IPS-18a (cell line): ENCODE measurements around the gene B3GNT5.
"Not testable (repeated sequence)": the region's sequence is repeated elsewhere in the genome, so short reads cannot be mapped to it uniquely, and the experiment has no call there.

Experiments used
- H3K27ac ChIP-seq: one replicate; pipeline ENCODE4 v1.5.1; 2013; ENCODE audit warnings: low read length
- H3K27me3 ChIP-seq: one replicate; pipeline ENCODE4 v1.6.1; 2013; ENCODE audit warnings: mild to moderate bottlenecking, low read length; ENCODE audit not compliant: control insufficient read depth, insufficient read depth
- H3K36me3 ChIP-seq: one replicate; pipeline ENCODE4 v1.6.1; 2013; ENCODE audit warnings: low read depth, low read length; ENCODE audit not compliant: control insufficient read depth
- H3K4me1 ChIP-seq: one replicate; pipeline ENCODE4 v1.6.1; 2013; ENCODE audit warnings: low read depth, low read length; ENCODE audit not compliant: control insufficient read depth
- H3K4me3 ChIP-seq: one replicate; pipeline ENCODE4 v1.5.1; 2013; ENCODE audit warnings: low read length
- H3K9ac ChIP-seq: one replicate; pipeline ENCODE4 v1.6.1; 2013; ENCODE audit warnings: mild to moderate bottlenecking, low read length, moderate library complexity
- H3K9me3 ChIP-seq: one replicate; pipeline ENCODE4 v1.6.1; 2013; ENCODE audit warnings: low read depth, low read length; ENCODE audit not compliant: control insufficient read depth

B3GNT5 gene

DNA sequence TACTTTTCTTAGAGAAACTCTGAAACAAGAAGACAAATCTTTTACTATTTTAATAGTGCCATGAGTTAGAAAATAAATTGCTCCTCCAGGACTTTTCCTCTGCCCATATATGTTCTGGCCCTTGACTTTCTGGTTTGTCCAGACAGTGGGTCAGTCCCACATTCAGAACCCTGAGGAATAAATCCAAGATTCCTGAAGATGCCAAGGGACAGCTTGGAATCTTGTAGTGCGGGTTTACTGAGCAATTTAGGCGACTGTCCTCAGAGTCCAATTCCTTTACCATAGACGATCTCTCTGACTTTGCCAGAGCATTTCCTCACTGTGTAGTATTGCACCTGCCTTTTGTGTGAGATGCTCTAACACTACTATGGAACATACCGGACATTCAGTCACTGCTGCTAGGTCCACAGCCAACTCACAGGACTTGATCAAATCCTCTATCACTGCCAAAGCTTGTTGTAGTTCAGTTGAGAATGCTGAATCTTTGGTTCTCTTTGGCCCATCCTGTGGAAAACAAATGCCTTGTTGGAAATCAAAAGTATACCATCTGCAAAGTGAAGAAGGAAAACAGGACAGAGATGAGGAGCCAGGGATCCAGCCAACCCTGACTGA, 37.4 kb upstream of the B3GNT5 start:
- Histone ChIP-seq H3K9ac (no peak overlapping the region), H3K27me3 (no peaks in the 10 kb centered on the region), H3K4me3 (no peak overlapping the region), H3K4me1 (no peaks in the 10 kb centered on the region), H3K36me3 (no peaks in the 10 kb centered on the region), H3K27ac (no peak overlapping the region), H3K9me3 (no peaks in the 10 kb centered on the region)

GRCh38 chr3:183217548-183218332, 35.3 kb upstream of the B3GNT5 start:
- Histone ChIP-seq H3K4me1 (no peaks in the 10 kb centered on the region), H3K36me3 (no peaks in the 10 kb centered on the region), H3K9ac (no peak overlapping the region), H3K4me3 (no peak overlapping the region), H3K27me3 (no peaks in the 10 kb centered on the region), H3K9me3 (no peaks in the 10 kb centered on the region), H3K27ac (no peak overlapping the region)

DNA sequence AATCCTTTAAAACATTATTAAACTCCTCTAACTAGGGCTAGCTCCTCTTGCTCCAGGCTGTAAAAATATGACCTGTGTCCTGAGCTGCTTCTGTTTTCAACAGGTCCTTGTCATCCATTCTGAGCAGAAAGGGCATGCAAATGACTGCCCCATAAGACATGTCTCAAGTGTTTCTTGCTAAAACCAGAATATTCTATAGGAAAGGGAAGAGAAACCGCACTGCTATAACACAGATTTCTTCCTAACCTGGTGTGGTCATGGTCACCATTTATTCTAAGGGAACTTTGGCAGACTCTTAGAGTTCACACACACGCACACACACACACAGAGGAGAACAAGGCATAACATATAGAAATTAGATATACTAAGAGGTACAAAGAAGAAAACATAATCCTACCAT, 34.2 kb upstream of the B3GNT5 start:
- H3K4me3 ChIP-seq, result no peak overlapping the region
- no peaks in the 10 kb centered on the region for H3K36me3 ChIP-seq
- H3K27ac ChIP-seq, result no peak overlapping the region
- H3K9ac ChIP-seq, result no peak overlapping the region
- H3K9me3 ChIP-seq, result no peaks in the 10 kb centered on the region
- no peaks in the 10 kb centered on the region for H3K27me3 ChIP-seq
- no peaks in the 10 kb centered on the region for H3K4me1 ChIP-seq

GRCh38 chr3:183220828-183221227, 32.2 kb upstream of the B3GNT5 start:
- Histone ChIP-seq H3K4me3 (no peak overlapping the region), H3K36me3 (no peaks in the 10 kb centered on the region), H3K27ac (no peak overlapping the region), H3K27me3 (no peaks in the 10 kb centered on the region), H3K9ac (no peak overlapping the region), H3K4me1 (no peaks in the 10 kb centered on the region), H3K9me3 (no peaks in the 10 kb centered on the region)

- Histone ChIP-seq H3K9ac (no peak overlapping the region), H3K4me1 (no peaks in the 10 kb centered on the region), H3K27me3 (no peaks in the 10 kb centered on the region), H3K4me3 (no peak overlapping the region), H3K36me3 (no peaks in the 10 kb centered on the region), H3K27ac (no peak overlapping the region), H3K9me3 (no peaks in the 10 kb centered on the region)
Measured at GRCh38 chr3:183222631-183223235, 30.3 kb upstream of the B3GNT5 start.

GRCh38 chr3:183224180-183224970, 28.7 kb upstream of the B3GNT5 start:
- no peak overlapping the region for H3K4me3 ChIP-seq
- H3K27me3 ChIP-seq, result no peaks in the 10 kb centered on the region
- H3K9ac ChIP-seq, result no peak overlapping the region
- H3K27ac ChIP-seq, result no peak overlapping the region
- H3K9me3 ChIP-seq, result no peaks in the 10 kb centered on the region
- H3K36me3 ChIP-seq, result no peaks in the 10 kb centered on the region
- no peaks in the 10 kb centered on the region for H3K4me1 ChIP-seq

GRCh38 chr3:183226333-183226890, 26.6 kb upstream of the B3GNT5 start:
- no peak overlapping the region for H3K27ac ChIP-seq
- no peak overlapping the region for H3K4me3 ChIP-seq
- H3K36me3 ChIP-seq, result no peaks in the 10 kb centered on the region
- H3K4me1 ChIP-seq, result no peaks in the 10 kb centered on the region
- H3K9me3 ChIP-seq, result no peaks in the 10 kb centered on the region
- H3K9ac ChIP-seq, result no peak overlapping the region
- H3K27me3 ChIP-seq, result no peaks in the 10 kb centered on the region

GRCh38 chr3:183227586-183227985, 25.5 kb upstream of the B3GNT5 start:
- Histone ChIP-seq H3K9me3 (no peaks in the 10 kb centered on the region), H3K27ac (no peak overlapping the region), H3K27me3 (no peaks in the 10 kb centered on the region), H3K36me3 (no peaks in the 10 kb centered on the region), H3K4me1 (no peaks in the 10 kb centered on the region), H3K4me3 (no peak overlapping the region), H3K9ac (no peak overlapping the region)

GRCh38 chr3:183229178-183229577, 23.9 kb upstream of the B3GNT5 start:
- H3K4me3 ChIP-seq, result no peak overlapping the region
- no peak overlapping the region for H3K27ac ChIP-seq

DNA sequence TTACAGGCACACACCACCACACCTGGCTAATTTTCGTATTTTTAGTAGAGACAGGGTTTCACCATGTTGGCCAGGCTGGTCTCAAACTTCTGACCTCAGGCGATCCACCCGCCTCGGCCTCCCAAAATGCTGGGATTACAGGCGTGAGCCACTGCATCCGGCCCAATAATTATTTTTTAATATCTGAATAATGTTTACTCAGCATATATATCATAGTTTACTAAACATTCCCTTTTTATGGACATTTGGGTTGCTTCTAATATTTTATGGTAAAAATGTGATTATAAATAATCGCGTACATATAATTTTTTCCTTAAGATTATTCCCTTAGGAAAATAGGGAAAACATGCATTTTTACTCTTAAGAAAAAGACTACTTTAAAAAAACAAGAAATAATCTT, 22.8 kb upstream of the B3GNT5 start:
- H3K36me3 ChIP-seq, H3K9ac ChIP-seq, H3K27me3 ChIP-seq, H3K9me3 ChIP-seq, H3K4me3 ChIP-seq, H3K4me1 ChIP-seq, H3K27ac ChIP-seq: not testable (repeated sequence)

More at GRCh38 chr3:183229178-183229577, 23.9 kb upstream of the B3GNT5 start:
- Histone ChIP-seq H3K9me3 (no peaks in the 10 kb centered on the region), H3K27me3 (no peaks in the 10 kb centered on the region), H3K36me3 (no peaks in the 10 kb centered on the region), H3K9ac (no peak overlapping the region), H3K4me1 (no peaks in the 10 kb centered on the region)

- no peaks in the 10 kb centered on the region for H3K4me1 ChIP-seq
- H3K27me3 ChIP-seq, result no peaks in the 10 kb centered on the region
- H3K27ac ChIP-seq, result no peak overlapping the region
- H3K4me3 ChIP-seq, result no peak overlapping the region
- no peaks in the 10 kb centered on the region for H3K36me3 ChIP-seq
- no peaks in the 10 kb centered on the region for H3K9me3 ChIP-seq
- H3K9ac ChIP-seq, result no peak overlapping the region
Measured at GRCh38 chr3:183230826-183231225, 22.2 kb upstream of the B3GNT5 start.
